OCI-LY1 (cell line): Measurements from ENCODE around the gene ZNF668.

Experiments
- H2AFZ ChIP-seq: fragments of 200-600 bp; sonication (generic), shearing (Covaris generic); 2 replicates; pipeline ENCODE4 v1.6.0; 2014; ENCODE audit warnings: antibody characterized with exemption, mild to moderate bottlenecking, low read length
- H3F3A ChIP-seq: fragments of 200-600 bp; sonication (generic), shearing (Covaris generic); 2 replicates; pipeline ENCODE4 v1.6.0; 2014; ENCODE audit warnings: mild to moderate bottlenecking, antibody characterized with exemption, low read length, moderate library complexity; ENCODE audit not compliant: insufficient read depth
- H3K27ac ChIP-seq: fragments of 200-600 bp; sonication (generic); 2 replicates; pipeline ENCODE4 v1.5.1; 2014; ENCODE audit warnings: low read length, mixed run types, mild to moderate bottlenecking, low read depth; ENCODE audit not compliant: poor library complexity, severe bottlenecking
- H3K27me3 ChIP-seq: fragments of 200-600 bp; sonication (generic); 2 replicates; pipeline ENCODE4 v1.6.0; 2014; ENCODE audit warnings: antibody characterized with exemption, mild to moderate bottlenecking, low read length, moderate library complexity; ENCODE audit not compliant: insufficient read depth
- H3K36me3 ChIP-seq: fragments of 200-600 bp; sonication (generic); 2 replicates; pipeline ENCODE4 v1.6.1; 2014; ENCODE audit warnings: mild to moderate bottlenecking, antibody characterized with exemption, low read length, moderate library complexity, mixed read lengths; ENCODE audit not compliant: insufficient read depth
- H3K4me1 ChIP-seq: fragments of 200-600 bp; sonication (generic); 2 replicates; pipeline ENCODE4 v1.5.1; 2014; ENCODE audit warnings: mild to moderate bottlenecking, low read length, moderate library complexity; ENCODE audit not compliant: insufficient read depth, severe bottlenecking
- H3K4me2 ChIP-seq: fragments of 200-600 bp; sonication (generic), shearing (Covaris generic); 2 replicates; pipeline ENCODE4 v1.6.1; 2014; ENCODE audit warnings: low read length
- H3K4me3 ChIP-seq: fragments of 200-600 bp; sonication (generic); 2 replicates; pipeline ENCODE4 v1.5.1; 2014; ENCODE audit warnings: low read length, low read depth, mild to moderate bottlenecking, mixed read lengths; ENCODE audit not compliant: poor library complexity, severe bottlenecking
- H3K79me2 ChIP-seq: fragments of 200-600 bp; shearing (Covaris generic); 2 replicates; pipeline ENCODE4 v1.6.1; 2016; ENCODE audit warnings: mixed run types, low read length, mixed read lengths; ENCODE audit not compliant: insufficient read depth
- H3K9ac ChIP-seq: fragments of 200-600 bp; sonication (generic), shearing (Covaris generic); 2 replicates; pipeline ENCODE4 v1.6.1; 2014; ENCODE audit warnings: mild to moderate bottlenecking, low read length, mixed read lengths
- H3K9me2 ChIP-seq: fragments of 200-600 bp; sonication (generic), shearing (Covaris generic); 2 replicates; pipeline ENCODE4 v1.6.1; 2014; ENCODE audit warnings: low read depth, mild to moderate bottlenecking, low read length, mixed read lengths
- H3K9me3 ChIP-seq: fragments of 200-600 bp; shearing (Covaris generic); 2 replicates; pipeline ENCODE4 v1.6.1; 2014; ENCODE audit warnings: low read length, mixed read lengths
- H4K20me1 ChIP-seq: fragments of 200-600 bp; sonication (generic), shearing (Covaris generic); 2 replicates; pipeline ENCODE4 v1.6.0; 2016; ENCODE audit warnings: mild to moderate bottlenecking, low read length; ENCODE audit not compliant: insufficient read depth
- CTCF ChIP-seq: fragments of 200-600 bp; sonication (generic), shearing (Covaris generic); IDR thresholded peaks from 2 replicates; pipeline ENCODE4 v1.5.1; 2017; ENCODE audit warnings: mild to moderate bottlenecking, antibody characterized with exemption, low read length, moderate library complexity, mixed read lengths
- EZH2 ChIP-seq: fragments of 200-600 bp; sonication (generic), shearing (Covaris generic); IDR thresholded peaks from 2 replicates; pipeline ENCODE4 v1.8.0; 2017; ENCODE audit warnings: borderline replicate concordance, mixed run types, mild to moderate bottlenecking, antibody characterized with exemption, low read length, moderate library complexity, mixed read lengths

The ZNF668 gene

GRCh38 chr16:31077024-31077423, 3.0 kb upstream of the ZNF668 start:
- Histone ChIP-seq H3K79me2 (peaks cover 13% of the 10 kb centered on the region), H3K27me3 (no peaks in the 10 kb centered on the region), H3K4me2 (no peak overlapping the region), H3K27ac (no peak overlapping the region), H3K4me1 (peaks cover 14% of the 10 kb centered on the region), H3K36me3 (peaks cover 54% of the 10 kb centered on the region), H3K9me3 (no peaks in the 10 kb centered on the region), H3K9me2 (no peaks in the 10 kb centered on the region), H3K4me3 (no peak overlapping the region), H3K9ac (no peak overlapping the region), H2AFZ (no peak overlapping the region), H4K20me1 (no peaks in the 10 kb centered on the region), H3F3A (no peaks in the 10 kb centered on the region)
- no peak for TF ChIP-seq EZH2
- no peak for TF ChIP-seq CTCF

- peaks cover 20% of the 10 kb centered on the region for H3K79me2 ChIP-seq
- no peaks in the 10 kb centered on the region for H3K9me2 ChIP-seq
Observed at GRCh38 chr16:31076319-31076718, 2.3 kb upstream of the ZNF668 start.

GRCh38 chr16:31074814-31075183, 759 bp upstream of the ZNF668 start:
- no peaks in the 10 kb centered on the region for H3F3A ChIP-seq
- peak overlapping the region; percentile 87 for H3K4me3 ChIP-seq
- H3K79me2 ChIP-seq = peaks cover 24% of the 10 kb centered on the region
- H3K36me3 ChIP-seq = peaks cover 39% of the 10 kb centered on the region
- TF ChIP-seq EZH2 = no peak
- peak; percentile 15; the same call in 1 of the 2 replicates for TF ChIP-seq CTCF
- no peaks in the 10 kb centered on the region for H3K27me3 ChIP-seq
- H3K4me2 ChIP-seq = peak overlapping the region; percentile 91
- H3K4me1 ChIP-seq = peaks cover 22% of the 10 kb centered on the region
- no peaks in the 10 kb centered on the region for H4K20me1 ChIP-seq
- H3K27ac ChIP-seq = peak overlapping the region; percentile 61
- no peaks in the 10 kb centered on the region for H3K9me3 ChIP-seq
- no peak overlapping the region for H2AFZ ChIP-seq
- peak overlapping the region; percentile 85 for H3K9ac ChIP-seq
- no peaks in the 10 kb centered on the region for H3K9me2 ChIP-seq

More at GRCh38 chr16:31076319-31076718, 2.3 kb upstream of the ZNF668 start:
- Histone ChIP-seq H3K4me1 (peaks cover 21% of the 10 kb centered on the region), H3K4me3 (no peak overlapping the region), H3K27me3 (no peaks in the 10 kb centered on the region), H3K36me3 (peaks cover 54% of the 10 kb centered on the region), H3F3A (no peaks in the 10 kb centered on the region), H4K20me1 (no peaks in the 10 kb centered on the region), H3K9ac (no peak overlapping the region), H3K4me2 (no peak overlapping the region), H3K27ac (no peak overlapping the region), H3K9me3 (no peaks in the 10 kb centered on the region), H2AFZ (no peak overlapping the region)
- no peak for TF ChIP-seq EZH2
- no peak for TF ChIP-seq CTCF
